HL-60 (cell line): ENCODE results near the gene GRIA1.

ENCODE experiments used
- DNase-seq, 2 experiments: peaks; one replicate each; pipeline ENCODE4 v3.0.0-alpha.2; 2010 to 2020; ENCODE audit warnings: low read depth in 1 of 2, low spot score in 1 of 2
- H3K27ac ChIP-seq: fragments of 250-450 bp; sonication (Bioruptor Pico); replicated peaks from 2 replicates; pipeline ENCODE4 v1.5.1; 2020; ENCODE audit warnings: mild to moderate bottlenecking, moderate library complexity
- H3K27me3 ChIP-seq: fragments of 250-450 bp; sonication (Bioruptor Pico); 2 replicates; pipeline ENCODE4 v1.5.1; 2021; ENCODE audit warnings: mild to moderate bottlenecking, moderate library complexity; ENCODE audit not compliant: insufficient read depth, poor library complexity, severe bottlenecking
- H3K4me3 ChIP-seq: replicated peaks from 2 replicates; pipeline ENCODE4 v1.5.1; 2011; ENCODE audit warnings: mild to moderate bottlenecking, control low read depth, low read length; ENCODE audit not compliant: insufficient read depth
- GABPA ChIP-seq: IDR thresholded peaks from 2 replicates; pipeline ENCODE4 v1.6.1; 2012; ENCODE audit warnings: low read depth
- POLR2AphosphoS5 ChIP-seq: IDR thresholded peaks from 2 replicates; pipeline ENCODE4 v1.6.1; 2012; ENCODE audit warnings: low read depth
- SPI1 ChIP-seq: IDR thresholded peaks from 2 replicates; pipeline ENCODE4 v1.6.1; 2012; ENCODE audit warnings: low read depth, mild to moderate bottlenecking, borderline replicate concordance
- TF ChIP-seq, protein P1 (sequence below): IDR thresholded peaks from one replicate; pipeline ENCODE4 v1.5.1; 2011; ENCODE audit warnings: low read length, control low read depth, inconsistent platforms; ENCODE audit not compliant: insufficient read depth
- TF ChIP-seq, protein P2 (sequence below): IDR thresholded peaks from 2 replicates; pipeline ENCODE4 v1.6.1; 2012; ENCODE audit warnings: low read depth; ENCODE audit not compliant: insufficient replicate concordance

GRIA1 gene

DNA sequence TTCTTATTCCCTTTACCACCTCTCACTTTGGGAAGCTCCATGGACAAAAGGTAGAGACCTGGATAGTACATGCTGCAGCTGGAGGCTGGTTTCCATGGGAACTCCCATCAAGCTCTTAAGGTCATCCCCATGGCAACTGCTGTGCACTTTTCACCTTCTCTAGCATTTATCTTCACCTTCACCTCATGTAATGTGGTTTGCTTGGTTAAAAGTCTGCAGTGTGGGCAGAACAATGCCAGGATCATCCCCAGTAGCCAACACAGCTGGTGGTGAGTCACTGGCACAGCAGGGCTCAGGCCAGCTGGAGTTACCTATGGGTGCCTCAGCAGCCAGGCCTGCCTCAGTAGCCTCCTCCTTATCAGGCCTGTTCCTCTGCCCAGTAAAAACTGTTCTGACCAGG, 210.5 kb downstream of the GRIA1 start:
- Histone ChIP-seq H3K4me3 (no peak overlapping the region), H3K27me3 (no peaks in the 10 kb centered on the region), H3K27ac (no peak overlapping the region)
- no peak for DNase-seq
- TF ChIP-seq, protein P1, sequence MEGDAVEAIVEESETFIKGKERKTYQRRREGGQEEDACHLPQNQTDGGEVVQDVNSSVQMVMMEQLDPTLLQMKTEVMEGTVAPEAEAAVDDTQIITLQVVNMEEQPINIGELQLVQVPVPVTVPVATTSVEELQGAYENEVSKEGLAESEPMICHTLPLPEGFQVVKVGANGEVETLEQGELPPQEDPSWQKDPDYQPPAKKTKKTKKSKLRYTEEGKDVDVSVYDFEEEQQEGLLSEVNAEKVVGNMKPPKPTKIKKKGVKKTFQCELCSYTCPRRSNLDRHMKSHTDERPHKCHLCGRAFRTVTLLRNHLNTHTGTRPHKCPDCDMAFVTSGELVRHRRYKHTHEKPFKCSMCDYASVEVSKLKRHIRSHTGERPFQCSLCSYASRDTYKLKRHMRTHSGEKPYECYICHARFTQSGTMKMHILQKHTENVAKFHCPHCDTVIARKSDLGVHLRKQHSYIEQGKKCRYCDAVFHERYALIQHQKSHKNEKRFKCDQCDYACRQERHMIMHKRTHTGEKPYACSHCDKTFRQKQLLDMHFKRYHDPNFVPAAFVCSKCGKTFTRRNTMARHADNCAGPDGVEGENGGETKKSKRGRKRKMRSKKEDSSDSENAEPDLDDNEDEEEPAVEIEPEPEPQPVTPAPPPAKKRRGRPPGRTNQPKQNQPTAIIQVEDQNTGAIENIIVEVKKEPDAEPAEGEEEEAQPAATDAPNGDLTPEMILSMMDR: no peak
- no peak for TF ChIP-seq POLR2AphosphoS5
- TF ChIP-seq, protein P2, sequence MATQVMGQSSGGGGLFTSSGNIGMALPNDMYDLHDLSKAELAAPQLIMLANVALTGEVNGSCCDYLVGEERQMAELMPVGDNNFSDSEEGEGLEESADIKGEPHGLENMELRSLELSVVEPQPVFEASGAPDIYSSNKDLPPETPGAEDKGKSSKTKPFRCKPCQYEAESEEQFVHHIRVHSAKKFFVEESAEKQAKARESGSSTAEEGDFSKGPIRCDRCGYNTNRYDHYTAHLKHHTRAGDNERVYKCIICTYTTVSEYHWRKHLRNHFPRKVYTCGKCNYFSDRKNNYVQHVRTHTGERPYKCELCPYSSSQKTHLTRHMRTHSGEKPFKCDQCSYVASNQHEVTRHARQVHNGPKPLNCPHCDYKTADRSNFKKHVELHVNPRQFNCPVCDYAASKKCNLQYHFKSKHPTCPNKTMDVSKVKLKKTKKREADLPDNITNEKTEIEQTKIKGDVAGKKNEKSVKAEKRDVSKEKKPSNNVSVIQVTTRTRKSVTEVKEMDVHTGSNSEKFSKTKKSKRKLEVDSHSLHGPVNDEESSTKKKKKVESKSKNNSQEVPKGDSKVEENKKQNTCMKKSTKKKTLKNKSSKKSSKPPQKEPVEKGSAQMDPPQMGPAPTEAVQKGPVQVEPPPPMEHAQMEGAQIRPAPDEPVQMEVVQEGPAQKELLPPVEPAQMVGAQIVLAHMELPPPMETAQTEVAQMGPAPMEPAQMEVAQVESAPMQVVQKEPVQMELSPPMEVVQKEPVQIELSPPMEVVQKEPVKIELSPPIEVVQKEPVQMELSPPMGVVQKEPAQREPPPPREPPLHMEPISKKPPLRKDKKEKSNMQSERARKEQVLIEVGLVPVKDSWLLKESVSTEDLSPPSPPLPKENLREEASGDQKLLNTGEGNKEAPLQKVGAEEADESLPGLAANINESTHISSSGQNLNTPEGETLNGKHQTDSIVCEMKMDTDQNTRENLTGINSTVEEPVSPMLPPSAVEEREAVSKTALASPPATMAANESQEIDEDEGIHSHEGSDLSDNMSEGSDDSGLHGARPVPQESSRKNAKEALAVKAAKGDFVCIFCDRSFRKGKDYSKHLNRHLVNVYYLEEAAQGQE: no peak
- TF ChIP-seq GABPA: no peak
- TF ChIP-seq SPI1: no peak

DNA sequence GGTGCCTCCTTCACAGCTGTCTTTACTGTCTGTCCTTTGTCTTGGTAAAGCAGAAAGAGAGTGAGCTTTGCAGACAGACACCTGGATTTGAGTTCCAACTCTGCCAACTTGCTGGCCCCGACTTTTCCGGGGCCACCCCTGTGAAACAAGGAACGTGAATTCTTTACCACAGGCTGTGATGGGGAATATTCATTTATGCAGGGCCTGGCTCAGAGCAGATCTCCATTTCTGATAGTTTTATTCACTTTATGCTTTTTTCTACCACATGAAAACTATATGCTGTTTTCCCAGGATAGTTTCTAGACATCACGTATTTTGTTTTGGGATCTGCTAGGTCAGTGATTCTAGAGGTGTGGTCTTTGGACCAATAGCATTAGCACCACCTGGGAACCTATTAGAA, 211.8 kb downstream of the GRIA1 start:
- TF ChIP-seq, protein P1: no peak
- TF ChIP-seq POLR2AphosphoS5 (no peak), SPI1 (no peak), GABPA (no peak)
- TF ChIP-seq, protein P2: no peak
- no peaks in the 10 kb centered on the region for H3K27me3 ChIP-seq

DNA sequence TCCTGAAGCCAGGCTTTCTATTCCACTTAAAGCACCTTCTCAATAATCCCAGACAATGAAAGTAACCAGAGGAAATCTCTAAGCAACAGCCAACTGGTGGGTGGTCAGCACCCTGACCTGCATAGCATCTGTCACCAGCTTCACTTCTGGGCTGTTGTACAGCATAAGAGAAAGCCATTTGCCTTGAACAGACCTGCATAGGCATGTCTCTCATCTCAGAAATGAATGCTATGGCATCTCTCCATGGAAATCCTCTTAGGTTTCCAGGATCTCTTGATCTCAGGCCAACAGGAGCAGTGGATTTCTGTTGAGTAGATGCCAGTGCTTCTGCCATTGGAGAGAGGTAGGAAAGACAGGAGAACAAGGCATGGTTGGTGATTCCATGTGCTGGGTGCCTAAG, 213.6 kb downstream of the GRIA1 start:
- TF ChIP-seq, protein P1: no peak
- TF ChIP-seq SPI1: no peak
- TF ChIP-seq, protein P2: no peak
- TF ChIP-seq POLR2AphosphoS5: no peak
- TF ChIP-seq GABPA: no peak
- H3K4me3 ChIP-seq: no peak overlapping the region

More for the DNA sequence above, 211.8 kb downstream of the GRIA1 start:
- DNase-seq: no peak
- Histone ChIP-seq H3K27ac (no peak overlapping the region), H3K4me3 (no peak overlapping the region)

More for the DNA sequence above, 213.6 kb downstream of the GRIA1 start:
- Histone ChIP-seq H3K27ac (no peak overlapping the region), H3K27me3 (no peaks in the 10 kb centered on the region)
- DNase-seq: no peak
